GM12872 (cell line): ENCODE results near the gene PDCL2.
A peak's percentile ranks its signal among the peaks of the same experiment; 100 is the strongest.

Experiments used
- CTCF ChIP-seq: IDR thresholded peaks from 3 replicates; pipeline ENCODE4 v1.5.1; 2011; ENCODE audit warnings: low read depth, mild to moderate bottlenecking, low read length, moderate library complexity; ENCODE audit not compliant: insufficient read depth

PDCL2 gene

GRCh38 chr4:55554453-55555030, 37.5 kb downstream of the PDCL2 start:
- TF ChIP-seq CTCF, result peak; percentile 20; the same call in 2 of the 3 replicates

GRCh38 chr4:55553441-55554201, 38.4 kb downstream of the PDCL2 start:
- TF ChIP-seq CTCF, result no peak

- no peak for TF ChIP-seq CTCF
These were observed 42.2 kb downstream of the PDCL2 start for GRCh38 chr4:55549888-55550287.

- TF ChIP-seq CTCF, result no peak
These were observed 44.1 kb downstream of the PDCL2 start for GRCh38 chr4:55547918-55548317.

- TF ChIP-seq CTCF, result no peak
These were observed 44.6 kb downstream of the PDCL2 start for GRCh38 chr4:55547466-55547770.

- peak; percentile 41; the same call in 2 of the 3 replicates for TF ChIP-seq CTCF
These were observed 45.1 kb downstream of the PDCL2 start, which contains the start of gene CLOCK for GRCh38 chr4:55546756-55547465. Gene CLOCK (minus strand): TSS chr4:55546909. CDS start chr4:55482785, 64,124 bp downstream.

- TF ChIP-seq CTCF, result no peak
These were observed 45.6 kb downstream of the PDCL2 start for GRCh38 chr4:55546506-55546755.
